ENCODE data around the gene HNRNPA1L2.

GRCh38 chr13:52642131-52642530 lies at the start of gene HNRNPA1L2:
- TF ChIP-seq EZH2phosphoT487 (IDR thresholded peaks at IDR 0.05; ENCODE audit: unreplicated experiment), result no peak
- TF ChIP-seq, protein P1, sequence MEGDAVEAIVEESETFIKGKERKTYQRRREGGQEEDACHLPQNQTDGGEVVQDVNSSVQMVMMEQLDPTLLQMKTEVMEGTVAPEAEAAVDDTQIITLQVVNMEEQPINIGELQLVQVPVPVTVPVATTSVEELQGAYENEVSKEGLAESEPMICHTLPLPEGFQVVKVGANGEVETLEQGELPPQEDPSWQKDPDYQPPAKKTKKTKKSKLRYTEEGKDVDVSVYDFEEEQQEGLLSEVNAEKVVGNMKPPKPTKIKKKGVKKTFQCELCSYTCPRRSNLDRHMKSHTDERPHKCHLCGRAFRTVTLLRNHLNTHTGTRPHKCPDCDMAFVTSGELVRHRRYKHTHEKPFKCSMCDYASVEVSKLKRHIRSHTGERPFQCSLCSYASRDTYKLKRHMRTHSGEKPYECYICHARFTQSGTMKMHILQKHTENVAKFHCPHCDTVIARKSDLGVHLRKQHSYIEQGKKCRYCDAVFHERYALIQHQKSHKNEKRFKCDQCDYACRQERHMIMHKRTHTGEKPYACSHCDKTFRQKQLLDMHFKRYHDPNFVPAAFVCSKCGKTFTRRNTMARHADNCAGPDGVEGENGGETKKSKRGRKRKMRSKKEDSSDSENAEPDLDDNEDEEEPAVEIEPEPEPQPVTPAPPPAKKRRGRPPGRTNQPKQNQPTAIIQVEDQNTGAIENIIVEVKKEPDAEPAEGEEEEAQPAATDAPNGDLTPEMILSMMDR (conservative IDR thresholded peaks at IDR 0.05; ENCODE audit: low read depth in 2 of 2), result no peak
- TF ChIP-seq POLR2AphosphoS5 (IDR thresholded peaks at IDR 0.05; ENCODE audit: low read depth), result no peak
- no peak for TF ChIP-seq REST (IDR thresholded peaks at IDR 0.05; ENCODE audit: unreplicated experiment)
- TF ChIP-seq, protein P2, sequence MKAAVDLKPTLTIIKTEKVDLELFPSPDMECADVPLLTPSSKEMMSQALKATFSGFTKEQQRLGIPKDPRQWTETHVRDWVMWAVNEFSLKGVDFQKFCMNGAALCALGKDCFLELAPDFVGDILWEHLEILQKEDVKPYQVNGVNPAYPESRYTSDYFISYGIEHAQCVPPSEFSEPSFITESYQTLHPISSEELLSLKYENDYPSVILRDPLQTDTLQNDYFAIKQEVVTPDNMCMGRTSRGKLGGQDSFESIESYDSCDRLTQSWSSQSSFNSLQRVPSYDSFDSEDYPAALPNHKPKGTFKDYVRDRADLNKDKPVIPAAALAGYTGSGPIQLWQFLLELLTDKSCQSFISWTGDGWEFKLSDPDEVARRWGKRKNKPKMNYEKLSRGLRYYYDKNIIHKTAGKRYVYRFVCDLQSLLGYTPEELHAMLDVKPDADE (IDR thresholded peaks at IDR 0.05), result no peak
- no peak for TF ChIP-seq CREB1 (CRISPR knock-in tag; IDR thresholded peaks at IDR 0.05; ENCODE audit: low read depth)
- TF ChIP-seq EZH2 (IDR thresholded peaks at IDR 0.05; ENCODE audit: low read depth, unreplicated experiment), result no peak

Data from GM23338 (cell line).